ENCODE results near the gene FOXP3.

GRCh38 chrX:49214416-49214815 is 50.1 kb downstream of the FOXP3 start:
- TF ChIP-seq CTCF (IDR thresholded peaks at IDR 0.05 in 2 of 3, conservative IDR thresholded peaks at IDR 0.05 in 1 of 3; ENCODE audit: borderline replicate concordance in 1 of 3, insufficient read depth in 1 of 3, low read depth in 2 of 3, low read length in 2 of 3) (no peak), POLR2AphosphoS5 (IDR thresholded peaks at IDR 0.05; ENCODE audit: low read depth, low read length) (no peak), REST (IDR thresholded peaks at IDR 0.05; ENCODE audit: low read depth) (no peak)

All from HCT116 (cell line).